Progenitor cell of endocrine pancreas (in vitro differentiated cells): ENCODE measurements around the gene PIK3AP1. TPM values are rescaled to one million over a fixed set of nuclear protein-coding genes. Genes with fewer than 3 reads are reported as not detected.

Experiments used
- DNase-seq: peaks from one replicate; pipeline ENCODE4 v3.0.0; 2021; ENCODE audit warnings: low spot score; ENCODE audit not compliant: unreplicated experiment
- H3K27ac Mint-ChIP-seq: 2 replicates; pipeline ENCODE4 v1.8.0; 2021; ENCODE audit warnings: mild to moderate bottlenecking, moderate library complexity, mixed read lengths
- H3K27me3 Mint-ChIP-seq: 2 replicates; pipeline ENCODE4 v1.8.0; 2021; ENCODE audit warnings: mixed read lengths
- H3K36me3 Mint-ChIP-seq: 2 replicates; pipeline ENCODE4 v1.8.0; 2022; ENCODE audit warnings: mixed read lengths; ENCODE audit not compliant: insufficient read depth
- H3K4me1 Mint-ChIP-seq: 2 replicates; pipeline ENCODE4 v1.8.0; 2021; ENCODE audit warnings: low read depth, mixed read lengths
- H3K4me3 Mint-ChIP-seq: 2 replicates; pipeline ENCODE4 v1.8.0; 2021; ENCODE audit warnings: low read depth, mild to moderate bottlenecking, moderate library complexity, mixed read lengths
- H3K9me3 Mint-ChIP-seq: 2 replicates; pipeline ENCODE4 v1.8.0; 2021; ENCODE audit warnings: low read depth, mixed read lengths
- CTCF ChIP-seq: fragments of 200-600 bp; sonication (generic); IDR thresholded peaks from one replicate; pipeline ENCODE4 v1.5.0; 2021; ENCODE audit warnings: antibody characterized with exemption, mild to moderate bottlenecking; ENCODE audit not compliant: unreplicated experiment
- total RNA-seq: library from RNA; stranded (reverse); gene quantifications from 2 replicates; pipeline ENCODE4 v1.2.1, GENCODE V29; 2021

Gene PIK3AP1
- total RNA-seq, 1 donor from 2014 or later: 40.0 TPM

- H3K27ac Mint-ChIP-seq: no peak overlapping the region
- no peak overlapping the region for H3K4me3 Mint-ChIP-seq
- no peaks in the 10 kb centered on the region for H3K9me3 Mint-ChIP-seq
- no peaks in the 10 kb centered on the region for H3K27me3 Mint-ChIP-seq
- no peak for DNase-seq
- peaks cover 11% of the 10 kb centered on the region for H3K36me3 Mint-ChIP-seq
- TF ChIP-seq CTCF: no peak
- H3K4me1 Mint-ChIP-seq: peaks cover 16% of the 10 kb centered on the region
Observed at GRCh38 chr10:96714031-96714590, 6.2 kb downstream of the PIK3AP1 start.

- H3K27me3 Mint-ChIP-seq: no peaks in the 10 kb centered on the region
- no peak for TF ChIP-seq CTCF
- peaks cover 16% of the 10 kb centered on the region for H3K36me3 Mint-ChIP-seq
- no peak for DNase-seq
- H3K4me1 Mint-ChIP-seq: peaks cover 8% of the 10 kb centered on the region
- H3K27ac Mint-ChIP-seq: no peak overlapping the region
- H3K4me3 Mint-ChIP-seq: no peak overlapping the region
- H3K9me3 Mint-ChIP-seq: no peaks in the 10 kb centered on the region
Observed at GRCh38 chr10:96712662-96713271, 7.5 kb downstream of the PIK3AP1 start.

- no peaks in the 10 kb centered on the region for H3K27me3 Mint-ChIP-seq
- no peak for TF ChIP-seq CTCF
- H3K4me3 Mint-ChIP-seq: no peak overlapping the region
- H3K36me3 Mint-ChIP-seq: peaks cover 12% of the 10 kb centered on the region
- no peak overlapping the region for H3K27ac Mint-ChIP-seq
- peaks cover 6% of the 10 kb centered on the region for H3K4me1 Mint-ChIP-seq
- no peak for DNase-seq
- H3K9me3 Mint-ChIP-seq: no peaks in the 10 kb centered on the region
Observed at GRCh38 chr10:96711048-96711728, 9.1 kb downstream of the PIK3AP1 start.

- H3K27me3 Mint-ChIP-seq: no peaks in the 10 kb centered on the region
- no peak for DNase-seq
- H3K27ac Mint-ChIP-seq: no peak overlapping the region
- no peak overlapping the region for H3K4me3 Mint-ChIP-seq
- H3K36me3 Mint-ChIP-seq: peaks cover 10% of the 10 kb centered on the region
- peaks cover 4% of the 10 kb centered on the region for H3K4me1 Mint-ChIP-seq
- no peaks in the 10 kb centered on the region for H3K9me3 Mint-ChIP-seq
- TF ChIP-seq CTCF: no peak
Observed at GRCh38 chr10:96709525-96709924, 10.8 kb downstream of the PIK3AP1 start.

- no peak for TF ChIP-seq CTCF
- Mint-ChIP-seq H3K27ac (no peak overlapping the region), H3K4me3 (no peak overlapping the region), H3K27me3 (no peaks in the 10 kb centered on the region), H3K9me3 (no peaks in the 10 kb centered on the region), H3K36me3 (peaks cover 10% of the 10 kb centered on the region), H3K4me1 (no peaks in the 10 kb centered on the region)
- no peak for DNase-seq
Observed at GRCh38 chr10:96708996-96709395, 11.3 kb downstream of the PIK3AP1 start.
